ENCODE results near the gene NAGLU. TPM values are rescaled to one million over a fixed set of nuclear protein-coding genes. Genes with fewer than 3 reads are reported as not detected.

NAGLU gene
- total and polyA plus RNA-seq, 2 of the 13 experiments (the other 11 are each of a cell fraction or from before 2014, with no cell fraction given), result 28.2 to 40.1 TPM

- TF ChIP-seq ZMAT3 (CRISPR knock-in tag; conservative IDR thresholded peaks at IDR 0.05), result no peak
- no peak for TF ChIP-seq ZNF83 (CRISPR knock-in tag; IDR thresholded peaks at IDR 0.05; ENCODE audit: borderline replicate concordance)
- no peak for TF ChIP-seq ZNF7 (CRISPR knock-in tag; IDR thresholded peaks at IDR 0.05)
- TF ChIP-seq MED1 (CRISPR knock-in tag; IDR thresholded peaks at IDR 0.05), result peak; percentile 63
- TF ChIP-seq AKNA (CRISPR knock-in tag; IDR thresholded peaks at IDR 0.05; ENCODE audit: borderline replicate concordance), result 0 out of 2 replicates have a peak, but pooled peaks have one; percentile 40
- TF ChIP-seq KAT2B (IDR thresholded peaks at IDR 0.05; ENCODE audit: borderline replicate concordance, low read depth, low read length), result no peak
- TF ChIP-seq ZNF296 (CRISPR knock-in tag; conservative IDR thresholded peaks at IDR 0.05), result no peak
- peak; percentile 99 for TF ChIP-seq ZNF460 (CRISPR knock-in tag; IDR thresholded peaks at IDR 0.05; ENCODE audit: borderline replicate concordance)
- no peak for TF ChIP-seq MTA3 (CRISPR knock-in tag; IDR thresholded peaks at IDR 0.05)
- peak; percentile 69 for TF ChIP-seq RXRB (CRISPR knock-in tag; IDR thresholded peaks at IDR 0.05; ENCODE audit: borderline replicate concordance)
- no peak for TF ChIP-seq ZFP1 (CRISPR knock-in tag; IDR thresholded peaks at IDR 0.05)
Measured at GRCh38 chr17:42531455-42532354, 4.3 kb upstream of the NAGLU start (continued).

Data from HepG2 (cell line).